Small intestine (tissue), 7 donors: Measurements from ENCODE around the gene KIRREL1. TPM values are rescaled to one million over a fixed set of nuclear protein-coding genes. Genes with fewer than 3 reads are reported as not detected.

Experiments
- DNase-seq, 2 donors: peaks; one replicate each; pipeline versions ENCODE4 v3.0.0 to v3.0.0-alpha.2; 2013
- FAIRE-seq: peaks from 2 replicates; lab custom pipeline; 2012; peaks lifted over from hg19 to GRCh38; lab: Jason Lieb, UNC
- H3K27ac ChIP-seq, 3 donors: one replicate each; pipeline ENCODE4 v1.5.1; 2013; ENCODE audit warnings: low read length in 2 of 3, mild to moderate bottlenecking in 2 of 3, control low read depth in 1 of 3, inconsistent platforms in 1 of 3, low read depth in 1 of 3, moderate library complexity in 1 of 3
- H3K27me3 ChIP-seq, 3 donors: one replicate each; pipeline ENCODE4 v1.6.1; 2013; ENCODE audit warnings: low read length in 3 of 3, inconsistent platforms in 1 of 3; ENCODE audit not compliant: control insufficient read depth in 3 of 3, insufficient read depth in 3 of 3
- H3K36me3 ChIP-seq, 3 donors: one replicate each; pipeline ENCODE4 v1.6.1; 2013; ENCODE audit warnings: low read length in 3 of 3, inconsistent platforms in 1 of 3, low read depth in 1 of 3, mild to moderate bottlenecking in 1 of 3, moderate library complexity in 1 of 3; ENCODE audit not compliant: control insufficient read depth in 3 of 3, insufficient read depth in 2 of 3
- H3K4me1 ChIP-seq, 3 donors: one replicate each; pipeline ENCODE4 v1.6.1; 2013; ENCODE audit warnings: low read length in 2 of 3, inconsistent platforms in 1 of 3, low read depth in 1 of 3, mild to moderate bottlenecking in 1 of 3, moderate library complexity in 1 of 3; ENCODE audit not compliant: control insufficient read depth in 3 of 3, insufficient read depth in 2 of 3
- H3K4me3 ChIP-seq, 3 donors: one replicate each; pipeline ENCODE4 v1.5.1; 2013; ENCODE audit warnings: low read length in 3 of 3, control low read depth in 1 of 3, inconsistent platforms in 1 of 3, low read depth in 1 of 3, mild to moderate bottlenecking in 1 of 3, moderate library complexity in 1 of 3
- H3K9me3 ChIP-seq, 2 donors: one replicate each; pipeline ENCODE4 v1.6.1; 2013; ENCODE audit warnings: low read depth in 1 of 2, low read length in 1 of 2; ENCODE audit not compliant: control insufficient read depth in 2 of 2, insufficient read depth in 1 of 2
- WGBS, 3 donors: extraction: QIAGEN DNeasy Blood & Tissue Kit; methylation state at CpG; one replicate each; pipeline ENCODE4 v1.1.7; 2013; 5-methylcytosine and 5-hydroxymethylcytosine counted together
- polyA plus RNA-seq, 4 donors: library from polyadenylated mRNA; stranded (reverse) in 3 of 4; unstranded in 1 of 4; fragments of 200-250 nt in 3 of 4; fragments of 120-200 nt in 1 of 4; gene quantifications; one replicate each; pipeline versions ENCODE4 v1.2.1 to v1.2.3, GENCODE V29; 2013
- donor health status: healthy with polysubstance abuse.
- donor health status: control.
- donor health status: control.
- donor health status: Bipolar disorder and iron deficiency.
- donor health status: healthy.

Gene KIRREL1
- polyA plus RNA-seq, 4 donors, result 0.22 to 15.3 (median 4.9) TPM

DNA sequence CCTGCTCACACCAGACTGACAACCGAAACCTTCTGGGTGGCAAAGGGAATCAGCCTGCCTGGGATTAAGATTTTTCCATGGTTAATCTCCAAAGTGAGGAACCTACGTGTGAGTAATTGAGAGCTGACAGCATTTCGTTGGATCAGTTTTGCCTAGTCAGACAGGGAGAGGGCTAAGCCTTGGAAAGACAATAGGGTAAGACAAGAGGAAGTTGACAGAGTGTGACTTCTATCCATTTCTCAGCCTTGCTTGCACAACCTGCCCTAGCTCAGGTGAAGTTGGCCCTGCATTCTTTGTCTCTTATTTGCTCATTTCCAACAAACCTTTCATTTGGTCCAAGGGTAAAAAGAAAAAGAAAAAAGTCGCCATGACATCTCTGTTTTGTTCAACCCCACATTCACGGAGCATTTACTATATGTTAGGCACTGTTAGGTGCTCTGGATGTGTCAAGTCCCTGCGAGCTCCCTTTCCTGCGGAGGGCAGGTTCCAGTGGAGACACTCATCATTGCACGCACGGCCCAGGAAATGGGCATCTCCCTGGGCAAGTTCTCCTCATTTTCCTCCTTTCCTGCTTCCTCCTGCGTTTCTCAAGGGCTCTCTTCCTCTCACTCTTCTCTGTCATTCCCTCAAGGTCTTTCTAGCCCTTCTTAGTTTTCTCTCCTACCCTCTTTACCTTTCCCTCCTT is 23.3 kb downstream of the KIRREL1 start:
- peak overlapping the region in 1 of 3 donors; percentile 62 for H3K27ac ChIP-seq
- H3K27me3 ChIP-seq, result peaks cover 0 to 3% (median 0%) of the 10 kb centered on the region in 3 donors
- DNase-seq, result no peak
- peaks cover 0 to 6% (median 0%) of the 10 kb centered on the region in 3 donors for H3K36me3 ChIP-seq
- no peak for FAIRE-seq
- peaks cover 0 to 23% (median 6%) of the 10 kb centered on the region in 3 donors for H3K4me1 ChIP-seq
- no peaks in the 10 kb centered on the region for H3K9me3 ChIP-seq
- WGBS, 3 donors, result 66 to 79% (median 72%) methylated on average over 10 of the region's 10 CpGs
- no peak overlapping the region for H3K4me3 ChIP-seq

- Histone ChIP-seq H3K27ac (peak overlapping the region; percentile 41 to 86 (median 79)), H3K27me3 (peaks cover 0 to 3% (median 0%) of the 10 kb centered on the region in 3 donors), H3K4me3 (no peak overlapping the region), H3K9me3 (no peaks in the 10 kb centered on the region), H3K4me1 (peaks cover 0 to 18% (median 9%) of the 10 kb centered on the region in 3 donors), H3K36me3 (peaks cover 0 to 6% (median 0%) of the 10 kb centered on the region in 3 donors)
- 78 to 90% (median 89%) methylated on average over 4 of the region's 4 CpGs for WGBS, 3 donors
- DNase-seq (no peak), FAIRE-seq (no peak)
These were observed 24.6 kb downstream of the KIRREL1 start for GRCh38 chr1:158017800-158018595.

GRCh38 chr1:158019171-158019868 is 25.9 kb downstream of the KIRREL1 start:
- WGBS, 3 donors, result 43 to 74% (median 50%) methylated on average over 4 of the region's 4 CpGs
- DNase-seq, result peak in 1 of 2 donors; percentile 50
- H3K27me3 ChIP-seq, result peaks cover 0 to 3% (median 0%) of the 10 kb centered on the region in 3 donors
- H3K27ac ChIP-seq, result peak overlapping the region; percentile 21 to 86 (median 79)
- H3K4me1 ChIP-seq, result peaks cover 0 to 14% (median 9%) of the 10 kb centered on the region in 3 donors
- no peaks in the 10 kb centered on the region for H3K36me3 ChIP-seq
- no peaks in the 10 kb centered on the region for H3K9me3 ChIP-seq
- no peak for FAIRE-seq
- no peak overlapping the region for H3K4me3 ChIP-seq

GRCh38 chr1:158020259-158020885 is 26.9 kb downstream of the KIRREL1 start:
- DNase-seq, result no peak
- Histone ChIP-seq H3K4me1 (peaks cover 0 to 14% (median 9%) of the 10 kb centered on the region in 3 donors), H3K27me3 (peaks cover 0 to 3% (median 0%) of the 10 kb centered on the region in 3 donors), H3K9me3 (no peaks in the 10 kb centered on the region), H3K4me3 (no peak overlapping the region), H3K36me3 (peaks cover 0 to 8% (median 0%) of the 10 kb centered on the region in 3 donors), H3K27ac (peak overlapping the region in 2 of 3 donors; percentile 79 to 86)
- FAIRE-seq, result no peak
- 55 to 78% (median 73%) methylated on average over 4 of the region's 4 CpGs for WGBS, 3 donors

DNA sequence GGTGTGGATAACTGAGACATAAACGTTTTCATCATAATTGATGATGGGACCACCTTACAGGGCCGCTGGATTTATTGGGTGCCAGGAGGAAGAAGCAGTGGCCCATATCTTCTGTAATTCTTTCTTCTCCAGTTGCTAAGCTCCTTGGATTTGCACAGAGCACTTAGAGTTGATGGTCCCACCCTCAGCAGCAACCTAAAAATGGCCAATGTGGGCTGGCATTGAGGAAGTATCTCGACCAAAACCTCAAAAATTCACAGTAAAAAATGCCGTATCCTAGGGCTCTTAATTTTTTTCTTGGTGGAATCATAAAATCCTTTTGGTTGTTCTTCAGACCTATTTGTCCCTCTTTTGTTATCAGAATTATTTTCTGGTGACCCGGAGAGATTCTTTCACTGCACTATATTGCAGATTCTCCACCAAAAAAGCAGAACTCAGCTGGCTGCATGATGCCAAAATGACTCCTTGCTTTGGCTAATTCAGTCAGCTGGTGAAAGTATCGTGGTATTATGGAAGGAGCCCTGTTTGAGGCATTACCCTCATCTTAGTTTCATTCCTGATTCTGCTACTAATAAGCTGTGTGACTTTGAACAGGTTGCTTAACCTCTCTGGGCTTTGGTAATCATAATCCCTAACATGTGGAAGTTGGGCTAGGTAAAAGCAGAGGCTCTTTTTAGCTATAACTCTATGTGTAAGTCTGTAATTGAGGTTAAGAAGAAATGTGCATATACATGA is 27.6 kb downstream of the KIRREL1 start:
- DNase-seq, result no peak
- Histone ChIP-seq H3K4me1 (peaks cover 0 to 14% (median 9%) of the 10 kb centered on the region in 3 donors), H3K27ac (peak overlapping the region in 2 of 3 donors; percentile 43 to 86), H3K27me3 (peaks cover 0 to 3% (median 0%) of the 10 kb centered on the region in 3 donors), H3K36me3 (peaks cover 0 to 10% (median 0%) of the 10 kb centered on the region in 3 donors), H3K9me3 (no peaks in the 10 kb centered on the region), H3K4me3 (no peak overlapping the region)
- WGBS, 3 donors, result 35 to 66% (median 59%) methylated on average over 6 of the region's 6 CpGs
- no peak for FAIRE-seq

DNA sequence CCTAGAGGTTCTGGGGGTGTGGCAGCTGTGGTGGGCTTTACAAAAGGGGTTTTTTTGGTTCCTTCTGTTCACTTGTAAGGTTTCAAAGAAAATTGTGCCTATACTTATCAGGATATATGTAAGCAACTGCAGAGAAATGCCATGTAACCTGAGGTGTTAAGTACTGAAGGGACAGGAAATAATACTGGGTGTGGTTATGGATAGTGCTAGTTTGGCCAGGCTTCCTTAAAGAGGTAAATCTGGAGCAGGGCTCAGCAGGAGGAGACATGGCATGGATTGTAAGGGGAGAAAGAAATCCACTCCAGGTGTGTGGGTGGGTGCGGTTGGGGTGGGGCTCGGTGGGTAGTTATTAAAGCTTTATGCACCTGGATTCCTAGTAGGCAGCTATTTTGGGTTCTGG is 28.3 kb downstream of the KIRREL1 start:
- FAIRE-seq, result no peak
- no peak overlapping the region for H3K27ac ChIP-seq
- peaks cover 0 to 10% (median 0%) of the 10 kb centered on the region in 3 donors for H3K36me3 ChIP-seq
- H3K4me1 ChIP-seq, result peaks cover 0 to 14% (median 8%) of the 10 kb centered on the region in 3 donors
- H3K9me3 ChIP-seq, result no peaks in the 10 kb centered on the region
- peak in 1 of 2 donors; percentile 28 for DNase-seq
- H3K27me3 ChIP-seq, result peaks cover 0 to under 1% (median 0%) of the 10 kb centered on the region in 3 donors
- no peak overlapping the region for H3K4me3 ChIP-seq
- 12 to 60% (median 41%) methylated on average over 2 of the region's 2 CpGs for WGBS, 3 donors

GRCh38 chr1:158022554-158023312 is 29.3 kb downstream of the KIRREL1 start:
- no peaks in the 10 kb centered on the region for H3K27me3 ChIP-seq
- peaks cover 0 to 14% (median 6%) of the 10 kb centered on the region in 3 donors for H3K4me1 ChIP-seq
- WGBS, 3 donors, result 50 to 51% (median 51%) methylated on average over 7 of the region's 7 CpGs
- H3K9me3 ChIP-seq, result no peaks in the 10 kb centered on the region
- DNase-seq, result no peak
- H3K4me3 ChIP-seq, result no peak overlapping the region
- no peak for FAIRE-seq
- peaks cover 0 to 10% (median 0%) of the 10 kb centered on the region in 3 donors for H3K36me3 ChIP-seq
- H3K27ac ChIP-seq, result peak overlapping the region in 1 of 3 donors; percentile 53
